ENCODE results near the gene APLNR. TPM values are rescaled to one million over a fixed set of nuclear protein-coding genes. Genes with fewer than 3 reads are reported as not detected.

Gene APLNR
- total RNA-seq, 2 donors from 2014 or later, result 3.7 to 4.2 TPM

DNA sequence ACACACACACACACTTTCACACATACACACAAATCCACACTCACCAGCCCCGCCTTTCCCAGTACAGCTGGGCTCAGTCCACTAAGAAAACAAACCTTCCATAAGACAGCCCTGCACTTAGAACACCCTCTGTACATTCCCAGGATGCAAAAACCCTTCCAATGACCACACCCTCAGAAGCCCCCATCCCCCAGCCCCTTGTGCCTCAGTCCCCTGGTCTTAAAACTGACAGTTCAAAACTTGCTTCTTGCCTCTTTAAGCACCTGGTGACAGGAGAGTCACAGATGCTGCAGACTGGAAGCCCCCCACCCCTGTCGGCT, 23.0 kb downstream of the APLNR start:
- TF ChIP-seq, protein P1, sequence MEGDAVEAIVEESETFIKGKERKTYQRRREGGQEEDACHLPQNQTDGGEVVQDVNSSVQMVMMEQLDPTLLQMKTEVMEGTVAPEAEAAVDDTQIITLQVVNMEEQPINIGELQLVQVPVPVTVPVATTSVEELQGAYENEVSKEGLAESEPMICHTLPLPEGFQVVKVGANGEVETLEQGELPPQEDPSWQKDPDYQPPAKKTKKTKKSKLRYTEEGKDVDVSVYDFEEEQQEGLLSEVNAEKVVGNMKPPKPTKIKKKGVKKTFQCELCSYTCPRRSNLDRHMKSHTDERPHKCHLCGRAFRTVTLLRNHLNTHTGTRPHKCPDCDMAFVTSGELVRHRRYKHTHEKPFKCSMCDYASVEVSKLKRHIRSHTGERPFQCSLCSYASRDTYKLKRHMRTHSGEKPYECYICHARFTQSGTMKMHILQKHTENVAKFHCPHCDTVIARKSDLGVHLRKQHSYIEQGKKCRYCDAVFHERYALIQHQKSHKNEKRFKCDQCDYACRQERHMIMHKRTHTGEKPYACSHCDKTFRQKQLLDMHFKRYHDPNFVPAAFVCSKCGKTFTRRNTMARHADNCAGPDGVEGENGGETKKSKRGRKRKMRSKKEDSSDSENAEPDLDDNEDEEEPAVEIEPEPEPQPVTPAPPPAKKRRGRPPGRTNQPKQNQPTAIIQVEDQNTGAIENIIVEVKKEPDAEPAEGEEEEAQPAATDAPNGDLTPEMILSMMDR (conservative IDR thresholded peaks at IDR 0.05), result no peak
- Histone ChIP-seq H3K9me3 (ENCODE audit: control insufficient read depth, low read length) (peaks cover 7% of the 10 kb centered on the region), H3K4me1 (ENCODE audit: control insufficient read depth, insufficient read depth, low read length) (peaks cover 4% of the 10 kb centered on the region), H3K9ac (ENCODE audit: extremely low read depth, low read length, poor library complexity, severe bottlenecking) (no peak overlapping the region), H3K27me3 (ENCODE audit: control insufficient read depth, insufficient read depth, low read length, poor library complexity, severe bottlenecking) (no peaks in the 10 kb centered on the region), H3K27ac (ENCODE audit: low read depth, low read length) (peak overlapping the region; percentile 98), H3K4me3 (ENCODE audit: low read length) (no peak overlapping the region), H3K36me3 (ENCODE audit: control insufficient read depth, insufficient read depth, low read length) (no peaks in the 10 kb centered on the region)
- Mint-ChIP-seq H3K27me3 (ENCODE audit: insufficient read depth) (no peaks in the 10 kb centered on the region), H3K9me3 (no peaks in the 10 kb centered on the region), H3K4me3 (no peak overlapping the region), H3K27ac (no peak overlapping the region), H3K4me1 (peaks cover 15% of the 10 kb centered on the region), H3K36me3 (ENCODE audit: low read depth) (no peaks in the 10 kb centered on the region)
- no peak for DNase-seq
- WGBS, 2 experiments (ENCODE audit: insufficient coverage in 1 of 2, insufficient read length in 1 of 2), result 72 to 93% methylated on average over 2 of the region's 2 CpGs

DNA sequence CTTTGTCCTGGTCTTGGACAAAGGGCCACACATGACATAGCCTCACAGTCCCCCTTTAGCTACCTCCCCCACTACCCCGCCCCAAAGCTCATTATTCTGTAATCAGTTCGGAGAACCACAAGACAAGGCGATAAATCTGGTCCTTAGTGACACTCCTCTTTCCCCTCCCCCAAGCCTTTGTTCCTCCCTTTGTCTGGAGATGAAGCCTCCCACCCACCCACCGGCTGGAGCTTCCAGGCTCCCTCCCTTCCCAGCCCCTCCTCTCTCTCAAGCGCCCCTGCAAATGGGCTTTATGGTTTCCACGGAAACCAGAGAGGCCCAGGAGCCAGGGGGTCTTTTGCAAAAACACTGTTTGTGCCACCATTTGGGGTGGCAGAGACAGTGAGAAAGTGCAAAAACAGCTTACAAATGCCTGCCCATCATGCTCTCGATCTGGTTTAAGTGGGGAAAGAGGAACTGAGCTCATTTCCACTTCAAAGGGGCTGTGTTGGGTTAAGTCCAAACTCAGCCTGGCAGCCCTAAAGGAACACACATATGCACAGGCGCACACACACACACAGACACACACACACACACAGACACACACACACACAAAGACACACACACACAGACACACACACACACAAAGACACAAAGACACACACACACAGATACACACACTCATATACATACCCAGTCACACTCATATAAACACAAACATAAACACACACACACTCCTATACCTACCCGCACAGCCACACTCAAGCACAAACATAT, 23.5 kb downstream of the APLNR start:
- Histone ChIP-seq H3K36me3 (ENCODE audit: control insufficient read depth, insufficient read depth, low read length) (no peaks in the 10 kb centered on the region), H3K9ac (ENCODE audit: extremely low read depth, low read length, poor library complexity, severe bottlenecking) (no peak overlapping the region), H3K4me3 (ENCODE audit: low read length) (no peak overlapping the region), H3K27me3 (ENCODE audit: control insufficient read depth, insufficient read depth, low read length, poor library complexity, severe bottlenecking) (no peaks in the 10 kb centered on the region), H3K9me3 (ENCODE audit: control insufficient read depth, low read length) (peaks cover 7% of the 10 kb centered on the region), H3K27ac (ENCODE audit: low read depth, low read length) (peak overlapping the region; percentile 98), H3K4me1 (ENCODE audit: control insufficient read depth, insufficient read depth, low read length) (peaks cover 4% of the 10 kb centered on the region)
- Mint-ChIP-seq H3K27me3 (ENCODE audit: insufficient read depth) (no peaks in the 10 kb centered on the region), H3K27ac (no peak overlapping the region), H3K9me3 (no peaks in the 10 kb centered on the region), H3K4me3 (no peak overlapping the region), H3K4me1 (peaks cover 15% of the 10 kb centered on the region), H3K36me3 (ENCODE audit: low read depth) (no peaks in the 10 kb centered on the region)
- DNase-seq, result peak; percentile 84
- TF ChIP-seq, protein P1 (conservative IDR thresholded peaks at IDR 0.05), result no peak
- WGBS, 2 experiments (ENCODE audit: insufficient coverage in 1 of 2, insufficient read length in 1 of 2), result 31 to 38% methylated on average over 4 to 9 of the region's 9 CpGs

DNA sequence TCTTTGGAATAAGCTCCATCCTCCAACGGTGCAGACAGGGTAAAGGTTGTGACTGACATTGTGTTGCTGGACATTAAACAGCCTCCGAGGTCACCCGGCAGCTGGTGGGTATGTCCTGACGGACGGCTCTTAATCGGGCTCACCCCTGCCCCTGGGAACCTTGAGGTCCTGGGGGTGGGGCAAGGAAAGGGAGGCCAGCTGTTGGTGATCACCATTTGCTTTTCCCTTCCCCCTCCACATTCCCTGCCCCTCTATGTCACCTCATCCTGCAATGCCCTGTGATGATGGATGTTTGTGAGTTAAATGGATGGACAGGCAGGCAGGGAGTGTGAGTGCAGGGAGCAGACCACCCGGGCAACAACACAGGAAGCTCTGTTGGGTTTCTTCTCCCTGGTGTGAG, 26.3 kb downstream of the APLNR start:
- Histone ChIP-seq H3K4me1 (ENCODE audit: control insufficient read depth, insufficient read depth, low read length) (peaks cover 4% of the 10 kb centered on the region), H3K27ac (ENCODE audit: low read depth, low read length) (peak overlapping the region; percentile 62)
- 61 to 77% methylated on average over 2 to 7 of the region's 7 CpGs for WGBS, 2 experiments (ENCODE audit: insufficient coverage in 1 of 2, insufficient read length in 1 of 2)

More for the DNA sequence above, 26.3 kb downstream of the APLNR start:
- H3K36me3 ChIP-seq (ENCODE audit: control insufficient read depth, insufficient read depth, low read length), result no peaks in the 10 kb centered on the region
- no peak overlapping the region for H3K27ac Mint-ChIP-seq
- peaks cover 7% of the 10 kb centered on the region for H3K9me3 ChIP-seq (ENCODE audit: control insufficient read depth, low read length)
- H3K36me3 Mint-ChIP-seq (ENCODE audit: low read depth), result no peaks in the 10 kb centered on the region
- peak; percentile 60 for DNase-seq
- H3K9me3 Mint-ChIP-seq, result no peaks in the 10 kb centered on the region
- no peak overlapping the region for H3K4me3 Mint-ChIP-seq
- no peaks in the 10 kb centered on the region for H3K27me3 Mint-ChIP-seq (ENCODE audit: insufficient read depth)
- no peak overlapping the region for H3K9ac ChIP-seq (ENCODE audit: extremely low read depth, low read length, poor library complexity, severe bottlenecking)
- TF ChIP-seq, protein P1 (conservative IDR thresholded peaks at IDR 0.05), result no peak
- H3K27me3 ChIP-seq (ENCODE audit: control insufficient read depth, insufficient read depth, low read length, poor library complexity, severe bottlenecking), result no peaks in the 10 kb centered on the region
- H3K4me3 ChIP-seq (ENCODE audit: low read length), result no peak overlapping the region
- peaks cover 12% of the 10 kb centered on the region for H3K4me1 Mint-ChIP-seq

Data from endodermal cell (in vitro differentiated cells).